RWPE1 (cell line): ENCODE data around the gene SPRY4.
"Not testable (repeated sequence)": the region's sequence is repeated elsewhere in the genome, so short reads cannot be mapped to it uniquely, and the experiment has no call there.

ENCODE experiments used
- CTCF ChIA-PET: fragments of 350-600 bp; sonication (Branson Sonifier 250); formaldehyde crosslinking; extraction: SDS; loops from one replicate; lab custom pipeline; 2021; lab: Yijun Ruan, JAX
- POLR2A ChIA-PET: fragments of 400-600 bp; formaldehyde crosslinking; extraction: SDS; loops from one replicate; lab custom pipeline; 2020; ENCODE audit warnings: antibody characterized with exemption; ENCODE audit not compliant: low non-redundant PET; lab: Yijun Ruan, JAX
- DNase-seq: peaks from one replicate; pipeline ENCODE4 v3.0.0; 2012; ENCODE audit warnings: low spot score
- H3K27ac ChIP-seq: fragments of 450-650 bp; 2 replicates; pipeline ENCODE4 v1.5.1; 2017
- CTCF ChIP-seq: fragments of 450-650 bp; conservative IDR thresholded peaks from 2 replicates; pipeline ENCODE4 v1.5.1; 2017; ENCODE audit warnings: low read depth, mild to moderate bottlenecking

Gene SPRY4

DNA sequence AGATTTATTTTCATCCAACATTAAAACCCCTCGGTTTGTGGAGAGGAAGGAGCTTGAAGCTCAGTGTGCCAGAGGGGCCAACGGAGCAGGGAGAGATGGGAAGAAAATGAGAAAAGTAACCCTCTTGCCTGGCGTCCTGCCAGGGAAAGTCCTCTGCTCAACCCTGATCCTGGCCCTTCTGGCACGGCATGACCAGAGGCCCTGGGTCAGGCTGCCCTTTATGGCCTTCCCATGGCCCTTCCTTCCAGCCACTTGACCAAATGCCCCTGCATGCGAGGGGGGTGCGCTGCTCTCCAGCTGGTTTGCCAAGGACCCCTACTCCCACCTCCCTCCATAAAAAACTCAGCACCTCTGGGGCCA is 43.8 kb downstream of the SPRY4 start:
- ChIA-PET CTCF (interaction anchor here (0.5 to 1.7 kb wide), 2 partner anchors 268 to 418 kb away, joined by 3 to 5 read pairs; no protein-coding TSS in a partner anchor), POLR2A (no interaction called here)
- H3K27ac ChIP-seq = no peak overlapping the region
- DNase-seq = no peak
- no peak for TF ChIP-seq CTCF

DNA sequence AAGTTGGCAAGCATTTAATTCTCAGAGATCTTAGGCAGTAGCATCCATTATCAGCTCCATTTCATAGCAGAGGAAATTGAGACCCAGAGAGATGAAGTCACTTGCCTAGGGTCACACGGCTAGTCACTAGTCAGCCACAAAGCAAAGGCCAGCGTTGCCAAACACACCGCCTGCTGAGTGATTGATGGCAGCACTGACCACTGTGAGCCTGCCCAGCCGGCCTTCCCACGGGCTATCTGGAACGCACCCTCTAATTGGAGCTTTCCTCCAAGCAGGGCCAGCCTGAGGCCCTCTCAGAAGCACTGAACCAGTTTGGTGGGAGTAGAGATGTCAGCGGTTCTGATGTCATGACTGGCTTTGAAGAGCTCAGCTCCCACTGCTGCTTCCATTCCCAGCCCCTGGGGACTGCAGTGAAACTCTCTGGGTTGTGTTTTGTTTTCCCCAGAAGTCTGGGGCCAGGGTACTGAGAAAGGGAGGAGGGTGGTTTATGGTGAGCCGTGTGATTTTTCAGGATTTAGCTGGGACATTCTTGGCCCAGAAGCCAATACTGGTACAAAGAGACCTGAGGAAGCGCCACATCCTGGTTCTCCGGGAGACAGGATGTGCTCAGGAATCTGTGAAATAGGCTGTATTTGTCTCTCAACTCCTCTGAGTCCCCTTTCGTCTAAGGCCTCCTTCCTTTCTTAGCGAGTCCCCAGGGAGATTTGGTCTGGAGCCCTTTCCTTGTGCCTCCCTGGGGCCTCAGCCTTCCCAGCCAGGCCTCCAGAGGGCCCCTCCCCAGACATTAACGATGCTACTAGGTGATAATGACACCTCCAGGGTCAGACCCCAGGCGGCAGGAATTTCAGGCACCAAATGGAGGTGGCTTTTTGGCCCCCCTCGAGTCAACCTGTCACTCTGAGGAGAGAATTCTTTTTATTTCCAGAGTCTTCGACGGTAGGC is 44.5 kb downstream of the SPRY4 start:
- no peak for DNase-seq

DNA sequence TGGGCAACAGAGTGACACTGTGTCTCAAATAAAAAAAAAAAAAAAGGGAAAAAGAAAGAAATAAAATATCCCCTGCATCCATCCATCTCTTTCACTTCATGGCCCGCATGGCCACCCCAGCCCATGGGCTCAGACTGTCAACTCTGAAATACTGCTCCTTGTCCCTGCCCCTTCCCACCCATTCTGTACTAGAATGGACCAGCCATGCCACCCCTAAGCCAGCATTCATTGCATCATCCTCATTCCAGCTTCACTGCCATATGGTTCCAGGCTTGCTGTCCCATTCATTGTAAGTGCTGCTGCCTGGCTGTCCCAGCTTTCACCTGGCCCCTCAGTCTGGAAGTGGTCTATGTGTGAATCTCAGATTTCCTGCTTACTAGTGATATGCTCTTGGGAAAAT is 46.2 kb downstream of the SPRY4 start:
- no peak overlapping the region for H3K27ac ChIP-seq
- no peak for DNase-seq
- CTCF ChIA-PET = interaction anchor here (0.7 kb wide), 1 partner anchor 12 kb away, joined by 3 read pairs; no protein-coding TSS in a partner anchor
- TF ChIP-seq CTCF = no peak
- POLR2A ChIA-PET = no interaction called here

More for the DNA sequence above, 44.5 kb downstream of the SPRY4 start:
- ChIA-PET POLR2A (no interaction called here), CTCF (interaction anchor here (0.6 to 1.7 kb wide), 2 partner anchors 33 to 268 kb away, joined by 5 to 6 read pairs; no protein-coding TSS in a partner anchor)
- TF ChIP-seq CTCF = no peak
- H3K27ac ChIP-seq = no peak overlapping the region

- H3K27ac ChIP-seq = no peak overlapping the region
- POLR2A ChIA-PET = no interaction called here
- no peak for DNase-seq
- CTCF ChIA-PET = interaction anchor here (0.6 kb wide), 2 partner anchors 57 to 106 kb away, joined by 3 read pairs; no protein-coding TSS in a partner anchor
- TF ChIP-seq CTCF = no peak
Measured at GRCh38 chr5:142277796-142278195, 47.0 kb downstream of the SPRY4 start.

GRCh38 chr5:142276517-142276916 is 48.3 kb downstream of the SPRY4 start:
- H3K27ac ChIP-seq = no peak overlapping the region
- CTCF ChIA-PET = interaction anchor here (0.6 kb wide), 1 partner anchor 217 kb away, joined by 3 read pairs; no protein-coding TSS in a partner anchor
- POLR2A ChIA-PET = no interaction called here
- no peak for DNase-seq
- no peak for TF ChIP-seq CTCF

DNA sequence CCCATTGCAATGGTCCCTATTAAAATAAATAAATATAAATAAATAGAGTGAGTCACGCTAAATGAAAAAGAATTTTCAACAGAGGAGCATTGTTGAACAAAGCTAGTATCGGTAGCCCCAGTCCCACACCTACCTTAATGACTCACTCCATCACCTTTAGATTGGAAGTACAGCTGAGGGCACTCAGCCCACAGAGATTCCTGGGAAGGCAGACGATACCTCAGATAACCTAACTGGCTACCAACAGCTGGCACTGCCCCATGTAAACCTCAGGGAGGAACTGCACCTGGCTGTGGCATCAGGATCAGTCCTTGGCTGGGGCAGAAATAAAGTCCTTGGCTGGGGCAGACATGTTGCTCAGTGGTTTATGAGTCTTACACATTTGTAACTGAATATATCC is 49.3 kb downstream of the SPRY4 start:
- TF ChIP-seq CTCF = no peak
- no peak overlapping the region for H3K27ac ChIP-seq
- ChIA-PET POLR2A (no interaction called here), CTCF (interaction anchor here (0.7 kb wide), 1 partner anchor 69 kb away, joined by 3 read pairs; no protein-coding TSS in a partner anchor)
- peak; percentile 87 for DNase-seq

- H3K27ac ChIP-seq, CTCF ChIA-PET, POLR2A ChIA-PET, DNase-seq: not testable (repeated sequence)
Measured at GRCh38 chr5:142272596-142272995, 52.2 kb downstream of the SPRY4 start.

DNA sequence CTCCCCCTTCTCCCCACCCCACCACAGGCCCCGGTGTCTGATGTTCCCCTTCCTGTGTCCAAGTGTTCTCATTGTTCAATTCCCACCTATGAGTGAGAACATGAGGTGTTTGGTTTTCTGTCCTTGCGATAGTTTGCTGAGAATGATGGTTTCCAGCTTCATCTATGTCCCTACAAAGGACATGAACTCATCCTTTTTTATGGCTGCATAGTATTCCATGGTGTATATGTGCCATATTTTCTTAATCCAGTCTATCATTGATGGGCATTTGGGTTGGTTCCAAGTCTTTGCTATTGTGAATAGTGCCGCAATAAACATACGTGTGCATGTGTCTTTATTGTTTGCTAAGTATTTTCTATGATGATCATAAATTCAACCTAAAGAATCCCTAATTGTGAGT is 60.7 kb downstream of the SPRY4 start:
- ChIA-PET POLR2A (interaction anchor here (0.6 kb wide), 1 partner anchor 36 kb away, joined by 4 read pairs; no protein-coding TSS in a partner anchor), CTCF (interaction anchor here (0.6 kb wide), 1 partner anchor 519 kb away, joined by 3 read pairs; no protein-coding TSS in a partner anchor)
- not testable (repeated sequence) for H3K27ac ChIP-seq, DNase-seq
